CD14-positive monocyte (primary cell): Measurements from ENCODE around the gene INPP5K. TPM values are rescaled to one million over a fixed set of nuclear protein-coding genes. Genes with fewer than 3 reads are reported as not detected.

Source experiments
- DNase-seq, 3 donors: peaks; one replicate each; pipeline ENCODE4 v3.0.0-alpha.2; 2011 to 2022
- H2AFZ ChIP-seq: 2 replicates; pipeline ENCODE4 v1.6.0; 2012; ENCODE audit warnings: mild to moderate bottlenecking, low read depth, low read length, inconsistent platforms; ENCODE audit not compliant: insufficient read depth, poor library complexity, severe bottlenecking
- H3K27ac ChIP-seq, 2 donors: 1 replicate in 1 of 2; 2 replicates in 1 of 2; pipeline ENCODE4 v1.5.1; 2012 to 2013; ENCODE audit warnings: low read length in 2 of 2, control low read depth in 1 of 2, inconsistent platforms in 1 of 2, low read depth in 1 of 2, mild to moderate bottlenecking in 1 of 2
- H3K27me3 ChIP-seq, 2 donors: one replicate each; pipeline versions ENCODE4 v1.6.0 to v1.6.1; 2011 to 2013; ENCODE audit warnings: low read length in 2 of 2; ENCODE audit not compliant: control insufficient read depth in 2 of 2, insufficient read depth in 2 of 2
- H3K36me3 ChIP-seq, 2 donors: replicated peaks in 1 of 2; 1 replicate in 1 of 2; 2 replicates in 1 of 2; pipeline versions ENCODE4 v1.5.1 to v1.6.1; 2012 to 2013; ENCODE audit warnings: low read length in 2 of 2, control low read depth in 1 of 2, inconsistent platforms in 1 of 2, mild to moderate bottlenecking in 1 of 2; ENCODE audit not compliant: insufficient read depth in 2 of 2, control insufficient read depth in 1 of 2
- H3K4me1 ChIP-seq, 2 donors: 1 replicate in 1 of 2; 2 replicates in 1 of 2; pipeline versions ENCODE4 v1.5.1 to v1.6.1; 2012 to 2013; ENCODE audit warnings: low read length in 2 of 2, control low read depth in 1 of 2, inconsistent platforms in 1 of 2, mild to moderate bottlenecking in 1 of 2, moderate library complexity in 1 of 2; ENCODE audit not compliant: insufficient read depth in 2 of 2, control insufficient read depth in 1 of 2
- H3K4me2 ChIP-seq: replicated peaks from 2 replicates; pipeline ENCODE3; 2012; ENCODE audit warnings: low read length, moderate library complexity, mild to moderate bottlenecking; ENCODE audit not compliant: poor library complexity, severe bottlenecking; ENCODE audit errors: extremely low read depth
- H3K4me3 ChIP-seq, 3 experiments: fragments of 200-600 bp in 1 of 3; sonication (generic) in 1 of 3; replicated peaks in 1 of 3; 1 replicate in 2 of 3; 2 replicates in 1 of 3; pipeline ENCODE4 v1.5.1; 2011 to 2013; ENCODE audit warnings: low read length in 3 of 3, mild to moderate bottlenecking in 3 of 3, control low read depth in 2 of 3, low read depth in 2 of 3, inconsistent platforms in 1 of 3, moderate library complexity in 1 of 3
- H3K79me2 ChIP-seq: 2 replicates; pipeline ENCODE4 v1.6.0; 2012; ENCODE audit warnings: mild to moderate bottlenecking, control low read depth, inconsistent platforms, low read length, moderate library complexity; ENCODE audit not compliant: insufficient read depth
- H3K9ac ChIP-seq: 2 replicates; pipeline ENCODE4 v1.6.0; 2017; ENCODE audit warnings: low read length, mild to moderate bottlenecking; ENCODE audit not compliant: insufficient read depth, poor library complexity, severe bottlenecking
- H3K9me3 ChIP-seq, 2 donors: replicated peaks in 1 of 2; 1 replicate in 1 of 2; 2 replicates in 1 of 2; pipeline versions ENCODE4 v1.5.1 to v1.6.1; 2012 to 2013; ENCODE audit warnings: low read length in 2 of 2, control low read depth in 1 of 2; ENCODE audit not compliant: control insufficient read depth in 1 of 2, insufficient read depth in 1 of 2
- H4K20me1 ChIP-seq: 2 replicates; pipeline ENCODE4 v1.6.0; 2012; ENCODE audit warnings: mild to moderate bottlenecking, low read length, control low read depth, moderate library complexity; ENCODE audit not compliant: insufficient read depth
- H3K27ac Mint-ChIP-seq, 7 donors: one replicate each; pipeline ENCODE4 v1.8.0; 2020; ENCODE audit warnings: mild to moderate bottlenecking in 7 of 7, mixed read lengths in 7 of 7, moderate library complexity in 6 of 7, inconsistent platforms in 2 of 7
- H3K27me3 Mint-ChIP-seq, 3 donors: one replicate each; pipeline ENCODE4 v1.8.0; 2021 to 2022; ENCODE audit warnings: low read depth in 3 of 3, mild to moderate bottlenecking in 3 of 3, mixed read lengths in 3 of 3, moderate library complexity in 3 of 3, inconsistent platforms in 1 of 3
- H3K36me3 Mint-ChIP-seq, 2 donors: one replicate each; pipeline ENCODE4 v1.8.0; 2020; ENCODE audit warnings: mixed read lengths in 2 of 2, inconsistent platforms in 1 of 2, mild to moderate bottlenecking in 1 of 2
- H3K4me1 Mint-ChIP-seq: one replicate; pipeline ENCODE4 v1.8.0; 2020; ENCODE audit warnings: mild to moderate bottlenecking, mixed read lengths
- H3K4me3 Mint-ChIP-seq, 2 donors: one replicate each; pipeline ENCODE4 v1.8.0; 2020; ENCODE audit warnings: mild to moderate bottlenecking in 2 of 2, mixed read lengths in 2 of 2, moderate library complexity in 1 of 2
- H3K9me3 Mint-ChIP-seq, 7 donors: one replicate each; pipeline ENCODE4 v1.8.0; 2020 to 2022; ENCODE audit warnings: mixed read lengths in 7 of 7, mild to moderate bottlenecking in 6 of 7, moderate library complexity in 6 of 7, inconsistent platforms in 2 of 7
- CTCF ChIP-seq: fragments of 200-600 bp; IDR thresholded peaks from one replicate; pipeline ENCODE4 v1.8.0; 2022; ENCODE audit warnings: antibody characterized with exemption, mild to moderate bottlenecking
- WGBS: methylation state at CpG from one replicate; pipeline ENCODE4 v1.1.5; 2013; ENCODE audit warnings: missing lambda C conversion rate; ENCODE audit not compliant: insufficient coverage; 5-methylcytosine and 5-hydroxymethylcytosine counted together
- intact Hi-C, 2 donors: fragments of 100-400 bp; cut with micrococcal nuclease; formaldehyde crosslinking; loops; one replicate each; pipeline versions ENCODE4 v1.15.0 to v1.15.1; 2023
- polyA plus RNA-seq, 3 donors: library from polyadenylated mRNA; depleted of rRNA in 1 of 3; unstranded in 2 of 3; stranded (reverse) in 1 of 3; fragments of 300-500 nt in 2 of 3; fragments of >200 nt in 1 of 3; fragmentation: Illumina TruSeq in 2 of 3; gene quantifications; 1 replicate in 2 of 3; 2 replicates in 1 of 3; pipeline ENCODE4 v1.2.3, GENCODE V29; 2012 to 2021

The INPP5K gene
- polyA plus RNA-seq, 3 donors, result 50.3 to 58.7 (median 53.0) TPM

DNA sequence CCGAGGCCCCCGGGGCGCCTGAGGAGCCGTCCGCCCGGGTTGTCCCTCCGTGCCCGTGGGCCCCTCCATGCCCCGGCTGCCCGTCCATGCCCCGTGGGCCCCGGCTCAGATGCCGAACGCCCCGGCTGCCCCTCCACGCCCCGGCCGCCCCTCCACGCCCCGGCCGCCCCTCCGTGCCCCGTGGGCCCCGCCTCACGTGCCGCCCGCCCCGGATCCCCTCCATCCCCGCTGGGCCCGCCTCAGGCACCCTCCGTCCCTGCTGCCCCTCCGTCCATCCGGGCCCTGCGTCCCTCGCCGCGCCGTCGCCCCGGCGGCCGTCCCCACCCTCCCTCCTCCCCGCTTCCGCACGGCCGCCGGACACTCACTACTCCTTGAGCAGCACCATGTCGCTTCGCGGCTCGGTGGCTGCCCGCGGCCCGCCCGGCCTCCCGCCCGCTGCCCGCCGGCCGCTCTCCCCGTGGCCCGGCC, 45.8 kb upstream of the INPP5K start:
- Mint-ChIP-seq H3K4me1 (peaks cover 59% of the 10 kb centered on the region), H3K4me3 (peak overlapping the region; percentile 39 to 91), H3K36me3 (peaks cover 29 to 35% of the 10 kb centered on the region in 2 donors), H3K27me3 (peaks cover 6 to 20% (median 14%) of the 10 kb centered on the region in 3 donors), H3K27ac (peak overlapping the region in 3 of 7 donors; percentile 30 to 82 (median 32)), H3K9me3 (peaks cover 0 to 4% (median 0%) of the 10 kb centered on the region in 7 donors)
- Histone ChIP-seq H4K20me1 (peaks cover 48% of the 10 kb centered on the region), H3K4me1 (peaks cover 33 to 48% of the 10 kb centered on the region in 2 donors), H3K9ac (peak overlapping the region; percentile 83), H2AFZ (no peak overlapping the region), H3K27me3 (no peaks in the 10 kb centered on the region), H3K4me3 (peak overlapping the region; percentile 42 to 88 (median 84)), H3K27ac (peak overlapping the region in 1 of 2 donors; percentile 66), H3K4me2 (peak overlapping the region; percentile 75), H3K36me3 (peaks cover 4 to 15% of the 10 kb centered on the region in 2 donors), H3K9me3 (no peaks in the 10 kb centered on the region), H3K79me2 (peaks cover 49% of the 10 kb centered on the region)
- under 1% methylated on average over 52 of the region's 62 CpGs for WGBS
- intact Hi-C loops, result loop anchor here in 1 of 2 donors (5.0 kb wide), 1 partner anchor 45 kb away; the partner anchor contains the start of gene INPP5K
- no peak for DNase-seq
- peak; percentile 3 for TF ChIP-seq CTCF

- Mint-ChIP-seq H3K27me3 (peaks cover 7 to 20% (median 14%) of the 10 kb centered on the region in 3 donors), H3K36me3 (peaks cover 33 to 39% of the 10 kb centered on the region in 2 donors), H3K4me1 (peaks cover 58% of the 10 kb centered on the region), H3K9me3 (peaks cover 0 to 4% (median 0%) of the 10 kb centered on the region in 7 donors), H3K4me3 (peak overlapping the region; percentile 91), H3K27ac (peak overlapping the region; percentile 72 to 83 (median 80))
- Histone ChIP-seq H3K9me3 (no peaks in the 10 kb centered on the region), H3K79me2 (peaks cover 53% of the 10 kb centered on the region), H3K9ac (peak overlapping the region; percentile 83), H3K27ac (peak overlapping the region in 1 of 2 donors; percentile 66), H2AFZ (no peak overlapping the region), H3K36me3 (peaks cover 4 to 15% of the 10 kb centered on the region in 2 donors), H3K4me2 (peak overlapping the region; percentile 75), H3K27me3 (no peaks in the 10 kb centered on the region), H4K20me1 (peaks cover 55% of the 10 kb centered on the region), H3K4me1 (peaks cover 31 to 48% of the 10 kb centered on the region in 2 donors), H3K4me3 (peak overlapping the region; percentile 42 to 88 (median 84))
- 15% methylated on average over 47 of the region's 47 CpGs for WGBS
- DNase-seq, result peak in 1 of 3 donors; percentile 31
- TF ChIP-seq CTCF, result no peak
- intact Hi-C loops, result loop anchor here in 1 of 2 donors (5.0 kb wide), 1 partner anchor 44 kb away; the partner anchor contains the start of gene INPP5K
These were observed 45.2 kb upstream of the INPP5K start for GRCh38 chr17:1561420-1562175.
